K562 treated with DMSO at 1 percent for 4 hours (cell line): ENCODE results near the gene FSD1L. TPM values are rescaled to one million over a fixed set of nuclear protein-coding genes. Genes with fewer than 3 reads are reported as not detected.

ENCODE experiments used
- total RNA-seq: library from RNA; unstranded; fragments of 300-600 nt; gene quantifications from 2 replicates; pipeline ENCODE4 v1.2.3, GENCODE V29; 2022; ENCODE audit not compliant: insufficient read depth

The FSD1L gene
- total RNA-seq: 0.82 and 0.90 TPM in 2 replicates

DNA sequence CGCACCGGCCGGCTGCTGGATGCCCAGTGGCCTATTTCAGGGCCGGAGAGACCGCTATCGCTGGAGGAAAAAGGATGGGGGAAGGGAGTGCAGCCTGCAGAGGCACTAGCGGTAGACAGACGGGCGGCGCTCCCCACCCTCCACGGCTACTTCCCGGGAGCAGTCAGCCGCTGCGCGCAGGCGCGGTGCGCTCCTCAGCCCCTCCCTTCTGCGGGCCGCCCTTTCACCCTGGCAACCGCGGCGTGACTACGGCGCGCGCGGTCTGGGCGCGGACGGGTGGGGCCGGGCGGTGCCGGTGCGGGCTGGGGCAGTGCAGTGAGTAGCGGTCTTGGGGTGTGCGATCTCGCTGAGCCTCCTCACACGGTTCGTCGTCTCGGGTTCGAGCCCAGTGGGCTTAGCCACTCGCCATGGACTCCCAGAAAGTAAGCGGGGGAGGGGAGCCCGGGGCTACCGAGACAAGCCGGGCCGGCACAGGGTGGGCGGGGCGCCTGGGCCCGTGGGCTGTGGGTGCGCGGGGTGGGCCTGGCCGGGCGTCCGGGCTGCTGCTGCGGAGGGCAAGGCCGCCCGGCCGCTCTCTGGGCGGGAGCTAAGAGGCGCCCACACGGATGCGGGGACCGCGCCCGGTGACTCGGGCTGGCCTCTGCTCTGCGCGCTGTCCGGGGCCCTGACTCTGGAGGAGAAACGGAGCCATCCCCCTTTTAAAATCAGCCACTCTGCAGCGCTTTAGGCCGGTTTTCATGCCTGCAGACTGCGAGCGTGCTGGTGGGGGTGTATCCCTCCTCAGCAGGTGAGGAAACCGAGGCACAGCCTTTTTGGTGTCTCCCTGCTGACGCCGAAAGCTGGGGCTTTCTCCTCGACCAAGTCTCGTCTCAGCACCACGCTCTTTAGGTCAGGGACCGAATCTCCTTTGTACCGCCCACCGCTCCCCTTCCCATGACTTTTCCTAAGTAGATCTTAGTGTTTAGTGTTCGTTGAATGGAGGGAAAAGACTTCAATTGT is at the start of gene FSD1L:
TSS of gene FSD1L (plus strand) at position 221 of the 999 bp plus-strand sequence. CDS start at position 408, 187 bp downstream.

GRCh38 chr9:105557804-105558610 is 110.2 kb downstream of the FSD1L start, which contains the start of gene FKTN:
TSS of gene FKTN (plus strand) at chr9:105558131. CDS start at chr9:105575033, 16,902 bp downstream.

Other genes starting within 250 kb of the FSD1L start
- gene SLC44A1, start 203.4 kb upstream of the FSD1L start, total RNA-seq: 0.36 and 0.48 TPM in 2 replicates
- 1.3 and 3.0 TPM in 2 replicates for gene FKTN, start 110.1 kb downstream of the FSD1L start, total RNA-seq
- gene TAL2, start 214.4 kb downstream of the FSD1L start, total RNA-seq: 2.6 TPM in 1 of 2 replicates, not detected in the other
- 21.0 and 22.0 TPM in 2 replicates for gene TMEM38B, start 246.5 kb downstream of the FSD1L start, total RNA-seq